Measurements from ENCODE around the gene PTGIS. TPM values are rescaled to one million over a fixed set of nuclear protein-coding genes. Genes with fewer than 3 reads are reported as not detected.

The PTGIS gene
- total and polyA plus RNA-seq, 2 experiments from 2014 or later, result 2.1 to 7.8 TPM

GRCh38 chr20:49460131-49460530 is 107.8 kb downstream of the PTGIS start:
- no peak overlapping the region for H3K4me3 ChIP-seq
- TF ChIP-seq CTCF (IDR thresholded peaks at IDR 0.05; ENCODE audit: low read depth, low read length), result no peak
- DNase-seq (ENCODE audit: low read depth in 1 of 2, low spot score in 1 of 2), result no peak
- no peaks in the 10 kb centered on the region for H3K9me3 ChIP-seq (ENCODE audit: low read depth)
- no peaks in the 10 kb centered on the region for H3K27me3 ChIP-seq
- no peaks in the 10 kb centered on the region for H3K36me3 ChIP-seq
- no peaks in the 10 kb centered on the region for H3K4me1 ChIP-seq (ENCODE audit: low read depth)
- H3K27ac ChIP-seq, result no peak overlapping the region

- Histone ChIP-seq H3K36me3 (no peaks in the 10 kb centered on the region), H3K9me3 (ENCODE audit: low read depth) (no peaks in the 10 kb centered on the region), H3K4me3 (no peak overlapping the region), H3K4me1 (ENCODE audit: low read depth) (no peaks in the 10 kb centered on the region), H3K27ac (no peak overlapping the region), H3K27me3 (no peaks in the 10 kb centered on the region)
- no peak for DNase-seq (ENCODE audit: low read depth in 1 of 2, low spot score in 1 of 2)
- no peak for TF ChIP-seq CTCF (IDR thresholded peaks at IDR 0.05; ENCODE audit: low read depth, low read length)
Measured at GRCh38 chr20:49459684-49460083, 108.3 kb downstream of the PTGIS start.

- DNase-seq (ENCODE audit: low read depth in 1 of 2, low spot score in 1 of 2), result no peak
- no peak for TF ChIP-seq CTCF (IDR thresholded peaks at IDR 0.05; ENCODE audit: low read depth, low read length)
Measured at GRCh38 chr20:49457444-49457843, 110.5 kb downstream of the PTGIS start.

GRCh38 chr20:49456646-49457045 is 111.3 kb downstream of the PTGIS start:
- no peaks in the 10 kb centered on the region for H3K4me1 ChIP-seq (ENCODE audit: low read depth)
- H3K4me3 ChIP-seq, result no peak overlapping the region
- H3K9me3 ChIP-seq (ENCODE audit: low read depth), result no peaks in the 10 kb centered on the region
- no peak overlapping the region for H3K27ac ChIP-seq
- H3K27me3 ChIP-seq, result no peaks in the 10 kb centered on the region
- DNase-seq (ENCODE audit: low read depth in 1 of 2, low spot score in 1 of 2), result no peak
- TF ChIP-seq CTCF (IDR thresholded peaks at IDR 0.05; ENCODE audit: low read depth, low read length), result no peak
- H3K36me3 ChIP-seq, result no peaks in the 10 kb centered on the region

More at GRCh38 chr20:49457444-49457843, 110.5 kb downstream of the PTGIS start:
- H3K4me1 ChIP-seq (ENCODE audit: low read depth), result no peaks in the 10 kb centered on the region
- no peaks in the 10 kb centered on the region for H3K27me3 ChIP-seq
- H3K4me3 ChIP-seq, result no peak overlapping the region
- H3K27ac ChIP-seq, result no peak overlapping the region
- H3K9me3 ChIP-seq (ENCODE audit: low read depth), result no peaks in the 10 kb centered on the region
- no peaks in the 10 kb centered on the region for H3K36me3 ChIP-seq

- Histone ChIP-seq H3K36me3 (no peaks in the 10 kb centered on the region), H3K4me3 (no peak overlapping the region), H3K27me3 (no peaks in the 10 kb centered on the region), H3K27ac (no peak overlapping the region), H3K9me3 (ENCODE audit: low read depth) (no peaks in the 10 kb centered on the region), H3K4me1 (ENCODE audit: low read depth) (no peaks in the 10 kb centered on the region)
- TF ChIP-seq CTCF (IDR thresholded peaks at IDR 0.05; ENCODE audit: low read depth, low read length), result no peak
- no peak for DNase-seq (ENCODE audit: low read depth in 1 of 2, low spot score in 1 of 2)
Measured at GRCh38 chr20:49455691-49456090, 112.2 kb downstream of the PTGIS start.

Other genes with a start within 250 kb of the PTGIS start
- 0.06 and 0.07 TPM in 2 replicates for gene KCNB1, start 85.5 kb downstream of the PTGIS start, total RNA-seq
- 0.06 and 0.10 TPM in 2 replicates for gene KCNB1, start 85.5 kb downstream of the PTGIS start, polyA plus RNA-seq
- 26.5 and 27.4 TPM in 2 replicates for gene B4GALT5, start 145.7 kb upstream of the PTGIS start, total RNA-seq
- gene B4GALT5, start 145.7 kb upstream of the PTGIS start, polyA plus RNA-seq, result 11.5 and 18.0 TPM in 2 replicates
- gene SLC9A8, start 244.7 kb upstream of the PTGIS start, total RNA-seq, result 7.6 and 9.4 TPM in 2 replicates
- gene SLC9A8, start 244.7 kb upstream of the PTGIS start, polyA plus RNA-seq, result 3.9 and 4.4 TPM in 2 replicates